ENCODE data around the gene ENDOU. TPM values are rescaled to one million over a fixed set of nuclear protein-coding genes. Genes with fewer than 3 reads are reported as not detected.

The ENDOU gene
- total and polyA plus RNA-seq, 8 donors, result 1.8 to 7.6 TPM; not detected in 6

GRCh38 chr12:47700263-47700662, 25.0 kb downstream of the ENDOU start:
- no peaks in the 10 kb centered on the region for H3K27me3 ChIP-seq
- H3K27ac ChIP-seq, result no peak overlapping the region
- intact Hi-C loops (cut with DNase I; ENCODE audit: low total_unique reads), result no loop called here
- TF ChIP-seq EP300 (IDR thresholded peaks at IDR 0.05) (no peak), CTCF (IDR thresholded peaks at IDR 0.05) (no peak), POLR2A (IDR thresholded peaks at IDR 0.05) (no peak), POLR2AphosphoS5 (IDR thresholded peaks at IDR 0.05) (no peak)
- no peak overlapping the region for H3K4me3 ChIP-seq
- H3K4me1 ChIP-seq, result peaks cover 7 to 23% (median 14%) of the 10 kb centered on the region in 4 donors
- no peak for DNase-seq
- H3K9me3 ChIP-seq, result no peaks in the 10 kb centered on the region
- 87 to 100% (median 93%) methylated on average over 2 of the region's 2 CpGs for WGBS, 5 donors
- H3K36me3 ChIP-seq, result peaks cover 3 to 51% (median 46%) of the 10 kb centered on the region in 4 donors

- intact Hi-C loops (cut with DNase I; ENCODE audit: low total_unique reads), result no loop called here
- Histone ChIP-seq H3K36me3 (peaks cover 3 to 67% (median 56%) of the 10 kb centered on the region in 4 donors), H3K27ac (no peak overlapping the region), H3K27me3 (no peaks in the 10 kb centered on the region), H3K4me3 (no peak overlapping the region), H3K4me1 (peaks cover 0 to 7% (median 0%) of the 10 kb centered on the region in 4 donors), H3K9me3 (no peaks in the 10 kb centered on the region)
- TF ChIP-seq POLR2A (IDR thresholded peaks at IDR 0.05), result no peak
- no peak for TF ChIP-seq EP300 (IDR thresholded peaks at IDR 0.05)
- no peak for TF ChIP-seq POLR2AphosphoS5 (IDR thresholded peaks at IDR 0.05)
- TF ChIP-seq CTCF (IDR thresholded peaks at IDR 0.05), result no peak
- WGBS, 5 donors, result 91 to 94% (median 93%) methylated on average over 7 of the region's 7 CpGs
- no peak for DNase-seq
Observed at GRCh38 chr12:47698631-47699030, 26.7 kb downstream of the ENDOU start.

- Histone ChIP-seq H3K4me1 (peaks cover 0 to 4% (median 0%) of the 10 kb centered on the region in 4 donors), H3K4me3 (no peak overlapping the region), H3K27ac (no peak overlapping the region), H3K36me3 (peaks cover 3 to 73% (median 62%) of the 10 kb centered on the region in 4 donors), H3K9me3 (no peaks in the 10 kb centered on the region), H3K27me3 (no peaks in the 10 kb centered on the region)
- no peak for DNase-seq
- 82 to 93% (median 89%) methylated on average over 4 of the region's 4 CpGs for WGBS, 5 donors
- TF ChIP-seq EP300 (IDR thresholded peaks at IDR 0.05) (no peak), POLR2A (IDR thresholded peaks at IDR 0.05) (no peak), POLR2AphosphoS5 (IDR thresholded peaks at IDR 0.05) (no peak)
- intact Hi-C loops (cut with DNase I; ENCODE audit: low total_unique reads), result no loop called here
Observed at GRCh38 chr12:47698055-47698454, 27.2 kb downstream of the ENDOU start.

- H3K36me3 ChIP-seq, result peaks cover 0 to 79% (median 60%) of the 10 kb centered on the region in 4 donors
- no peaks in the 10 kb centered on the region for H3K27me3 ChIP-seq
- H3K4me3 ChIP-seq, result no peak overlapping the region
- WGBS, 5 donors, result 90 to 97% (median 95%) methylated on average over 2 of the region's 2 CpGs
- no peak overlapping the region for H3K27ac ChIP-seq
- no peaks in the 10 kb centered on the region for H3K4me1 ChIP-seq
- TF ChIP-seq CTCF (IDR thresholded peaks at IDR 0.05) (no peak), POLR2AphosphoS5 (IDR thresholded peaks at IDR 0.05) (no peak), EP300 (IDR thresholded peaks at IDR 0.05) (no peak), POLR2A (IDR thresholded peaks at IDR 0.05) (no peak)
- no peaks in the 10 kb centered on the region for H3K9me3 ChIP-seq
- intact Hi-C loops (cut with DNase I; ENCODE audit: low total_unique reads), result no loop called here
- DNase-seq, result no peak
Observed at GRCh38 chr12:47689215-47689614, 36.1 kb downstream of the ENDOU start.

GRCh38 chr12:47687636-47688035, 37.7 kb downstream of the ENDOU start:
- H3K4me1 ChIP-seq, result no peaks in the 10 kb centered on the region
- H3K36me3 ChIP-seq, result peaks cover 0 to 63% (median 49%) of the 10 kb centered on the region in 4 donors
- TF ChIP-seq POLR2AphosphoS5 (IDR thresholded peaks at IDR 0.05), result no peak
- TF ChIP-seq POLR2A (IDR thresholded peaks at IDR 0.05), result no peak
- no peak for TF ChIP-seq CTCF (IDR thresholded peaks at IDR 0.05)
- no peak for TF ChIP-seq EP300 (IDR thresholded peaks at IDR 0.05)
- no peak overlapping the region for H3K4me3 ChIP-seq
- WGBS, 5 donors, result 63 to 94% (median 89%) methylated on average over 3 of the region's 3 CpGs
- H3K27me3 ChIP-seq, result no peaks in the 10 kb centered on the region
- intact Hi-C loops (cut with DNase I; ENCODE audit: low total_unique reads), result no loop called here
- DNase-seq, result no peak
- H3K27ac ChIP-seq, result no peak overlapping the region
- no peaks in the 10 kb centered on the region for H3K9me3 ChIP-seq

All from stomach (tissue), 9 donors.